OCI-LY3 (cell line): Measurements from ENCODE around the gene TRIO.

Experiments
- EZH2phosphoT487 ChIP-seq: fragments of 200-600 bp; shearing (Covaris generic); IDR thresholded peaks from 2 replicates; pipeline ENCODE4 v1.6.1; 2018; ENCODE audit warnings: antibody characterized with exemption, mixed run types, low read depth
- TF ChIP-seq, protein P1 (sequence below): fragments of 200-600, 300-600 bp; sonication (generic); IDR thresholded peaks from 2 replicates; pipeline ENCODE4 v1.5.1; 2014; ENCODE audit warnings: antibody characterized with exemption, low read length, low read depth

DNA sequence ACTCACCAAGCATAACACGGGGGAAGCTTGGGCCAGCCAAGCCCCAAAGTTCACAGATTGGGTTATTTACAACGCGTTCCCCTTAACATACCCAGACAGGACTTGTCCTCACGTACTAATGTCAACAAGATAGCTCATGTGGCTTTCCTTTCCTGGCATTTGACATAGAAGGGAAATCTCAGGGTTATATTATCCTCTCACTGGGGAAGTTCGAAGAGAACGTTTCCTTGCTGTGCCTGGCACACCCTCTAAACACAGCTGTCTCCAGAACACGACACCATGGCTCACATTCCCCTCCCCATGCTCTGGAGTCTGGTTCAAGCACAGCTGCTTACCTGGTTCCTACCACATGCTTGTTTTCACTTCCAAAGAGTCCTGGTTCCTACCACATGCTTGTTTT is 391.6 kb downstream of the TRIO start:
- TF ChIP-seq, protein P1, sequence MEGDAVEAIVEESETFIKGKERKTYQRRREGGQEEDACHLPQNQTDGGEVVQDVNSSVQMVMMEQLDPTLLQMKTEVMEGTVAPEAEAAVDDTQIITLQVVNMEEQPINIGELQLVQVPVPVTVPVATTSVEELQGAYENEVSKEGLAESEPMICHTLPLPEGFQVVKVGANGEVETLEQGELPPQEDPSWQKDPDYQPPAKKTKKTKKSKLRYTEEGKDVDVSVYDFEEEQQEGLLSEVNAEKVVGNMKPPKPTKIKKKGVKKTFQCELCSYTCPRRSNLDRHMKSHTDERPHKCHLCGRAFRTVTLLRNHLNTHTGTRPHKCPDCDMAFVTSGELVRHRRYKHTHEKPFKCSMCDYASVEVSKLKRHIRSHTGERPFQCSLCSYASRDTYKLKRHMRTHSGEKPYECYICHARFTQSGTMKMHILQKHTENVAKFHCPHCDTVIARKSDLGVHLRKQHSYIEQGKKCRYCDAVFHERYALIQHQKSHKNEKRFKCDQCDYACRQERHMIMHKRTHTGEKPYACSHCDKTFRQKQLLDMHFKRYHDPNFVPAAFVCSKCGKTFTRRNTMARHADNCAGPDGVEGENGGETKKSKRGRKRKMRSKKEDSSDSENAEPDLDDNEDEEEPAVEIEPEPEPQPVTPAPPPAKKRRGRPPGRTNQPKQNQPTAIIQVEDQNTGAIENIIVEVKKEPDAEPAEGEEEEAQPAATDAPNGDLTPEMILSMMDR, result no peak
- TF ChIP-seq EZH2phosphoT487, result no peak
